DOHH2 (cell line): ENCODE data around the gene ZNF541.

Experiments
- H3F3A ChIP-seq: fragments of 200-600 bp; sonication (generic), shearing (Covaris generic); 2 replicates; pipeline ENCODE4 v1.6.0; 2016; ENCODE audit warnings: antibody characterized with exemption, mild to moderate bottlenecking; ENCODE audit not compliant: control insufficient read depth, insufficient read depth
- H3K27ac ChIP-seq: fragments of 200-600 bp; sonication (generic); 2 replicates; pipeline ENCODE4 v1.5.1; 2014; ENCODE audit warnings: low read depth, mild to moderate bottlenecking, low read length, moderate library complexity
- H3K27me3 ChIP-seq: fragments of 200-600 bp; sonication (generic); 2 replicates; pipeline ENCODE4 v1.6.1; 2014; ENCODE audit warnings: mild to moderate bottlenecking, low read length, mixed read lengths; ENCODE audit not compliant: control insufficient read depth
- H3K36me3 ChIP-seq: fragments of 200-600 bp; sonication (generic); 2 replicates; pipeline ENCODE4 v1.6.1; 2014; ENCODE audit warnings: mild to moderate bottlenecking, low read length, moderate library complexity, mixed read lengths; ENCODE audit not compliant: control insufficient read depth
- H3K4me1 ChIP-seq: fragments of 200-600 bp; sonication (generic); 2 replicates; pipeline ENCODE4 v1.6.1; 2014; ENCODE audit warnings: mild to moderate bottlenecking, low read length, mixed read lengths; ENCODE audit not compliant: control insufficient read depth
- H3K4me2 ChIP-seq: fragments of 200-600 bp; sonication (generic); 2 replicates; pipeline ENCODE4 v1.6.0; 2014; ENCODE audit warnings: mild to moderate bottlenecking, low read length, moderate library complexity
- H3K4me3 ChIP-seq: fragments of 200-600 bp; sonication (generic); 2 replicates; pipeline ENCODE4 v1.5.1; 2014; ENCODE audit warnings: mild to moderate bottlenecking, low read length, mixed read lengths
- H3K79me2 ChIP-seq: fragments of 200-600 bp; sonication (generic); 2 replicates; pipeline ENCODE4 v1.6.1; 2014; ENCODE audit warnings: mild to moderate bottlenecking, low read length, mixed read lengths; ENCODE audit not compliant: control insufficient read depth
- H3K9me2 ChIP-seq: fragments of 200-600 bp; sonication (generic); replicated peaks from 2 replicates; pipeline ENCODE4 v1.6.1; 2014; ENCODE audit warnings: mild to moderate bottlenecking, low read length, mixed read lengths; ENCODE audit not compliant: control insufficient read depth
- H3K9me3 ChIP-seq: fragments of 200-600 bp; sonication (generic); 2 replicates; pipeline ENCODE4 v1.6.1; 2014; ENCODE audit warnings: antibody characterized with exemption, low read length, mixed read lengths; ENCODE audit not compliant: control insufficient read depth, insufficient read depth
- H4K20me1 ChIP-seq: fragments of 200-600 bp; sonication (generic); 2 replicates; pipeline ENCODE4 v1.6.0; 2014; ENCODE audit warnings: low read depth, mild to moderate bottlenecking, antibody characterized with exemption, low read length, moderate library complexity; ENCODE audit not compliant: control insufficient read depth, insufficient read depth
- EZH2phosphoT487 ChIP-seq: fragments of 200-600 bp; sonication (generic); IDR thresholded peaks from 2 replicates; pipeline ENCODE4 v1.6.1; 2017; ENCODE audit warnings: borderline replicate concordance, mild to moderate bottlenecking, antibody characterized with exemption, low read length, moderate library complexity, mixed read lengths
- TF ChIP-seq, protein P1 (sequence below): fragments of 200-600 bp; sonication (generic); IDR thresholded peaks from one replicate; pipeline ENCODE4 v1.5.1; 2014; ENCODE audit warnings: antibody characterized with exemption, mild to moderate bottlenecking, low read depth, low read length; ENCODE audit not compliant: poor library complexity, severe bottlenecking

Gene ZNF541

GRCh38 chr19:47526798-47527197 lies 46.1 kb downstream of the ZNF541 start:
- Histone ChIP-seq H3K79me2 (no peaks in the 10 kb centered on the region), H3K4me3 (no peak overlapping the region), H3K4me1 (peaks cover 22% of the 10 kb centered on the region), H3K4me2 (no peak overlapping the region), H3K27me3 (no peaks in the 10 kb centered on the region), H3K36me3 (no peaks in the 10 kb centered on the region), H3K9me3 (no peaks in the 10 kb centered on the region), H4K20me1 (no peaks in the 10 kb centered on the region), H3K9me2 (no peaks in the 10 kb centered on the region), H3K27ac (no peak overlapping the region), H3F3A (no peaks in the 10 kb centered on the region)
- no peak for TF ChIP-seq EZH2phosphoT487

DNA sequence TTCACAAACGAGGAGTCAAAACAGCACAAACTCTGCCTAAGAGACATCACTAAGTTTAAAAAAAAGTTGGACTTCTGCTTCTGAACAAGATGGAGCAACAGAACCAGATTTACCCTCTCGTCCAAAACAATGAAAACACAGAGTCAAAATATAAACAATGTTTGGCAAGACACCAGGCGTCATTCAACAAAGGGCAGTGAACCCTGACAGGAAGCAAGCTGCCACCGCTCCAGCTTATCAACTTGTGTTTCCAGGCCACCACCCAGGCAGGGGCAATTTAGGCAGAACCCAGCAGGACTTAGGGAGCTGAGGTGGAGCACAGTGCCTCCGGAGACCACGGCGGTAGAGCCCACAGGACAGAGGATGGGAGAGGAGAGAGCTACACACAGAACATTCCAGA lies 49.5 kb downstream of the ZNF541 start:
- Histone ChIP-seq H3K9me2 (no peaks in the 10 kb centered on the region), H3K27ac (no peak overlapping the region), H3K27me3 (no peaks in the 10 kb centered on the region), H3K4me3 (0 out of 2 replicates have a peak overlapping the region, but pooled peaks have one; percentile 9), H3K36me3 (no peaks in the 10 kb centered on the region), H3K9me3 (no peaks in the 10 kb centered on the region), H3K4me2 (peak overlapping the region; percentile 48), H3F3A (no peaks in the 10 kb centered on the region), H3K79me2 (no peaks in the 10 kb centered on the region), H4K20me1 (no peaks in the 10 kb centered on the region), H3K4me1 (peaks cover 44% of the 10 kb centered on the region)
- TF ChIP-seq, protein P1, sequence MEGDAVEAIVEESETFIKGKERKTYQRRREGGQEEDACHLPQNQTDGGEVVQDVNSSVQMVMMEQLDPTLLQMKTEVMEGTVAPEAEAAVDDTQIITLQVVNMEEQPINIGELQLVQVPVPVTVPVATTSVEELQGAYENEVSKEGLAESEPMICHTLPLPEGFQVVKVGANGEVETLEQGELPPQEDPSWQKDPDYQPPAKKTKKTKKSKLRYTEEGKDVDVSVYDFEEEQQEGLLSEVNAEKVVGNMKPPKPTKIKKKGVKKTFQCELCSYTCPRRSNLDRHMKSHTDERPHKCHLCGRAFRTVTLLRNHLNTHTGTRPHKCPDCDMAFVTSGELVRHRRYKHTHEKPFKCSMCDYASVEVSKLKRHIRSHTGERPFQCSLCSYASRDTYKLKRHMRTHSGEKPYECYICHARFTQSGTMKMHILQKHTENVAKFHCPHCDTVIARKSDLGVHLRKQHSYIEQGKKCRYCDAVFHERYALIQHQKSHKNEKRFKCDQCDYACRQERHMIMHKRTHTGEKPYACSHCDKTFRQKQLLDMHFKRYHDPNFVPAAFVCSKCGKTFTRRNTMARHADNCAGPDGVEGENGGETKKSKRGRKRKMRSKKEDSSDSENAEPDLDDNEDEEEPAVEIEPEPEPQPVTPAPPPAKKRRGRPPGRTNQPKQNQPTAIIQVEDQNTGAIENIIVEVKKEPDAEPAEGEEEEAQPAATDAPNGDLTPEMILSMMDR: no peak
- no peak for TF ChIP-seq EZH2phosphoT487
